ENCODE results near the gene CEBPA. TPM values are rescaled to one million over a fixed set of nuclear protein-coding genes. Genes with fewer than 3 reads are reported as not detected.

CEBPA gene
- polyA plus RNA-seq, 1 experiment: 0.50 TPM

DNA sequence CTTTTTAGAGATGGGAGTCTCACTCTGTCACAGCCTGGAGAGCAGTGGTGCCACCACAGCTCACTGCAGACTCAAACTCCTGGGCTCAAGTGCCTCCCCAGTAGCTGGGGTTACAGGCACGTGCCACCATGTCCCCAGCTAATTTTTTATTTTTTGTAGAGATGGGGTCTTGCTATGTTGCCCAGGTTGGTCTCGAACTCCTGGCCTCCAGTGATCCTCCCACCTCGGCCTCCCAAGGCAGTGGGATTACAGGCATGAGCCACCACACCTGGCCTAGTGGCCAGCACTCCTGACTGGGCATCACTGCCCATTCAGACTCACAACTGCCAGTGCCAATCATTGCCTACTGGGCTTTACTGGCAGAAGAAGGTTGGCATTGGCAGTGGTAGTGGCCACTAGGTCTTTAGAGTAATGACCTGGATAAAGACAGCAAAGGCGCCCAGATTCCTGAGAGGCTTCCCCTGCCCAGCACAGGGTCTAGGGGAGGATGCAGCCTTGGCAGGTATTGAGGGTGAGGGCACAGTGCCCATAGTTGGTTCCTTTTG is 49.8 kb downstream of the CEBPA start:
- ChIA-PET POLR2A (no interaction called here), CTCF (interaction anchor here (0.9 kb wide), 1 partner anchor 19 kb away, joined by 3 read pairs; no protein-coding TSS in a partner anchor)
- Histone ChIP-seq H3K27me3 (ENCODE audit: control insufficient read depth, insufficient read depth, low read length) (no peaks in the 10 kb centered on the region; the same call in 1 of the 2 replicates), H3K4me3 (ENCODE audit: low read depth, low read length) (no peak overlapping the region), H3K36me3 (ENCODE audit: control insufficient read depth, insufficient read depth, low read length) (no peaks in the 10 kb centered on the region)
- TF ChIP-seq, protein P1, sequence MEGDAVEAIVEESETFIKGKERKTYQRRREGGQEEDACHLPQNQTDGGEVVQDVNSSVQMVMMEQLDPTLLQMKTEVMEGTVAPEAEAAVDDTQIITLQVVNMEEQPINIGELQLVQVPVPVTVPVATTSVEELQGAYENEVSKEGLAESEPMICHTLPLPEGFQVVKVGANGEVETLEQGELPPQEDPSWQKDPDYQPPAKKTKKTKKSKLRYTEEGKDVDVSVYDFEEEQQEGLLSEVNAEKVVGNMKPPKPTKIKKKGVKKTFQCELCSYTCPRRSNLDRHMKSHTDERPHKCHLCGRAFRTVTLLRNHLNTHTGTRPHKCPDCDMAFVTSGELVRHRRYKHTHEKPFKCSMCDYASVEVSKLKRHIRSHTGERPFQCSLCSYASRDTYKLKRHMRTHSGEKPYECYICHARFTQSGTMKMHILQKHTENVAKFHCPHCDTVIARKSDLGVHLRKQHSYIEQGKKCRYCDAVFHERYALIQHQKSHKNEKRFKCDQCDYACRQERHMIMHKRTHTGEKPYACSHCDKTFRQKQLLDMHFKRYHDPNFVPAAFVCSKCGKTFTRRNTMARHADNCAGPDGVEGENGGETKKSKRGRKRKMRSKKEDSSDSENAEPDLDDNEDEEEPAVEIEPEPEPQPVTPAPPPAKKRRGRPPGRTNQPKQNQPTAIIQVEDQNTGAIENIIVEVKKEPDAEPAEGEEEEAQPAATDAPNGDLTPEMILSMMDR (IDR thresholded peaks at IDR 0.05; ENCODE audit: insufficient read depth, low read depth, low read length): no peak
- DNase-seq (ENCODE audit: low read depth): no peak

DNA sequence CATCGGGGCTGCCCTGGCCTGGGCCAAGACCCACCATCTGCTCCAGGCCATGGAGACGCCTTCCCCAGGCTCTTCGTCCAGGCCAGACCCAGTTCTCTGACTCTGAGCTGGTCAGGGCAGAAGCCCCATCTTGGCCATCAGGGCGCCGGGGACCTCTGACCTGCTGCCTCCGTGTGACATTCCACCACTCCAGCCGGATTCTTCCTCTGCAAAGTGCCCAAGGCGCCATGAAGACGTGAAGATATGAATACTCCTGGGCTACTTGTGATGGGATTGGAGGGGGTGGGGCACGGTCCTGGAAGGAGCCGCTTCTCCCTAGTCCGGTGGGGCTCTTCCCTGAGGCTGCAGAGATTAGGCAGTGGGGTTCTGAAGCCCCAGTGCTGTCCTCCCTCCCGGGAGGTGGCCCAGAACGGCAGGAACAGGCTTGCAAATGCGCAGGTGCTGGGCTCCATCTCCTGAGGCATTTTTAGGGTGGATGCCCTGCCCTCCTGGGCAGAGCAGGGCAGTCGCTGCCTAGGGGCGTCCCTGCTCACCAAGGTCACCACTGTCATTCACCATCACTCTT is 50.7 kb downstream of the CEBPA start:
- ChIA-PET POLR2A (no interaction called here), CTCF (interaction anchor here (0.6 to 0.9 kb wide), 2 partner anchors 18 to 22 kb away, joined by 3 read pairs; no protein-coding TSS in a partner anchor)
- H3K4me3 ChIP-seq (ENCODE audit: low read depth, low read length): no peak overlapping the region
- TF ChIP-seq, protein P1 (IDR thresholded peaks at IDR 0.05; ENCODE audit: insufficient read depth, low read depth, low read length): no peak
- no peaks in the 10 kb centered on the region; the same call in 1 of the 2 replicates for H3K27me3 ChIP-seq (ENCODE audit: control insufficient read depth, insufficient read depth, low read length)
- H3K36me3 ChIP-seq (ENCODE audit: control insufficient read depth, insufficient read depth, low read length): no peaks in the 10 kb centered on the region
- no peak for DNase-seq (ENCODE audit: low read depth)

DNA sequence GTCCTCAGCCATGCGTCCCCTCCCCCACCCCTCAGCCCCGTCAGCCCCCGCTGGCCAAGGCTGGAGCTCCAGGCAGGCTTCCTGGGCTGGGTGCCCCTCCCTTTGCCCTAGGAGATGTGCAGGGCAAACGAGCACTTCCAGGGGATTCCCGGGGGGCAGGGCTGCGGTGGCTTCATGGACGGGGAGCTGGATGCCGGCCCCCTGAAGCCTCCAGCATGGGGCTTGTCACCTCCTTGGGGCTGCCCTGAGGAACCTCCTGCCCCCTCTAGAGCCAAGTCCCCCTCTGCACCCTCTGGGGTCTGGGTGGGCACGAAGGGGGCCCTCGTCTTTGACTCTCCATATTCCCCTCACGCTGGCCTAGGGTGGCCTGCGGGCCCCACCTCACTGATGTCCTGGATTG is 51.3 kb downstream of the CEBPA start:
- DNase-seq (ENCODE audit: low read depth): no peak
- H3K27me3 ChIP-seq (ENCODE audit: control insufficient read depth, insufficient read depth, low read length): no peaks in the 10 kb centered on the region; the same call in 1 of the 2 replicates
- TF ChIP-seq, protein P1 (IDR thresholded peaks at IDR 0.05; ENCODE audit: insufficient read depth, low read depth, low read length): no peak
- ChIA-PET CTCF (interaction anchor here (0.6 kb wide), 1 partner anchor 23 kb away, joined by 3 read pairs; no protein-coding TSS in a partner anchor), POLR2A (no interaction called here)
- H3K36me3 ChIP-seq (ENCODE audit: control insufficient read depth, insufficient read depth, low read length): no peaks in the 10 kb centered on the region
- no peak overlapping the region for H3K4me3 ChIP-seq (ENCODE audit: low read depth, low read length)

DNA sequence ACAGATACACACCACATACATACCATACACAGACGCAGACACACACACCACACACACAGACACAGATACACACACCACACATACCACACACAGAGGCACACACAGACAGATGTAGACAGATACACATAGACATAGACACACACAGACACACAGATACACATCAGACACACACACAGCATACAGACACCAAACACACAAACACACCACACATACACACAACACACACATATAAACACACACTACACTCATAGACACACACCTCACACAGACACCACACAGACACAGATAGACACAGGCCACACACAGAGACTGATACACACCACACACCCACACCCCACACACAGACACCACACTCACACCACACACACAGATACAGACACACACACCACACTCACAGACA is 51.8 kb downstream of the CEBPA start:
- Histone ChIP-seq H3K4me3 (ENCODE audit: low read depth, low read length) (no peak overlapping the region), H3K36me3 (ENCODE audit: control insufficient read depth, insufficient read depth, low read length) (no peaks in the 10 kb centered on the region), H3K27me3 (ENCODE audit: control insufficient read depth, insufficient read depth, low read length) (no peaks in the 10 kb centered on the region; the same call in 1 of the 2 replicates)
- DNase-seq (ENCODE audit: low read depth): no peak
- TF ChIP-seq, protein P1 (IDR thresholded peaks at IDR 0.05; ENCODE audit: insufficient read depth, low read depth, low read length): no peak
- POLR2A ChIA-PET: no interaction called here
- CTCF ChIA-PET: no interaction called here

Other genes with a start within 250 kb of the CEBPA start
- gene RHPN2, start 237.6 kb downstream of the CEBPA start, polyA plus RNA-seq (2011; rRNA removed): 7.8 and 9.9 TPM in 2 replicates
- gene GPATCH1, start 221.4 kb downstream of the CEBPA start, polyA plus RNA-seq (2011; rRNA removed): 7.2 and 8.7 TPM in 2 replicates
- gene WDR88, start 170.4 kb downstream of the CEBPA start, polyA plus RNA-seq (2011; rRNA removed): not detected in 2 replicates
- 11.5 and 16.1 TPM in 2 replicates for gene LRP3, start 108.2 kb downstream of the CEBPA start, polyA plus RNA-seq (2011; rRNA removed)
- gene SLC7A10, start 76.7 kb downstream of the CEBPA start, polyA plus RNA-seq (2011; rRNA removed): not detected in 2 replicates
- gene CEBPG, start 71.2 kb upstream of the CEBPA start, polyA plus RNA-seq (2011; rRNA removed): 16.0 and 29.4 TPM in 2 replicates
- 69.8 and 97.6 TPM in 2 replicates for gene PEPD, start 219.3 kb upstream of the CEBPA start, polyA plus RNA-seq (2011; rRNA removed)